SK-N-SH (cell line): ENCODE results near the gene ERMARD. TPM values are rescaled to one million over a fixed set of nuclear protein-coding genes. Genes with fewer than 3 reads are reported as not detected.

ENCODE experiments used
- CTCF ChIA-PET: fragments of 300-600, 350-600 bp; formaldehyde crosslinking; extraction: SDS; loops from one replicate; lab custom pipeline; 2021; lab: Yijun Ruan, JAX
- POLR2A ChIA-PET: fragments of 350-600 bp; sonication (Branson Sonifier 250); formaldehyde crosslinking; extraction: SDS; loops from one replicate; lab custom pipeline; 2020; ENCODE audit warnings: antibody characterized with exemption, inconsistent platforms; lab: Yijun Ruan, JAX
- DNase-seq: peaks from one replicate; pipeline ENCODE4 v3.0.0; 2012
- H2AFZ ChIP-seq: fragments of 200-600 bp; sonication (generic); 2 replicates; pipeline ENCODE4 v1.8.1; 2016; ENCODE audit warnings: antibody characterized with exemption, mild to moderate bottlenecking, low read depth
- H3F3A ChIP-seq: fragments of 200-600 bp; sonication (generic); replicated peaks from 2 replicates; pipeline ENCODE3; 2016; ENCODE audit warnings: antibody characterized with exemption, mild to moderate bottlenecking; ENCODE audit not compliant: insufficient read depth
- H3K27ac ChIP-seq, 2 experiments: fragments of 200-500 bp in 1 of 2; fragments of 200-600 bp in 1 of 2; sonication (Bioruptor generic) in 1 of 2; sonication (generic), shearing (Covaris generic) in 1 of 2; 2 replicates each; pipeline versions ENCODE4 v1.5.1 to v1.6.1; 2014 to 2016; ENCODE audit warnings: low read depth in 2 of 2, inconsistent platforms in 1 of 2, low read length in 1 of 2, mild to moderate bottlenecking in 1 of 2, mixed read lengths in 1 of 2
- H3K27me3 ChIP-seq: fragments of 200-600 bp; sonication (generic), shearing (Covaris generic); 2 replicates; pipeline ENCODE4 v1.6.1; 2016; ENCODE audit warnings: mixed run types; ENCODE audit not compliant: insufficient read depth
- H3K36me3 ChIP-seq, 2 experiments: fragments of 200-500 bp in 1 of 2; fragments of 200-600 bp in 1 of 2; sonication (Bioruptor generic) in 1 of 2; sonication (generic) in 1 of 2; replicated peaks in 1 of 2; 2 replicates each; pipeline versions ENCODE3 to v1.5.1; 2014 to 2016; ENCODE audit warnings: low read length in 1 of 2, mild to moderate bottlenecking in 1 of 2; ENCODE audit not compliant: insufficient read depth in 2 of 2, control insufficient read depth in 1 of 2
- H3K4me1 ChIP-seq, 2 experiments: fragments of 200-500 bp in 1 of 2; fragments of 200-600 bp in 1 of 2; sonication (Bioruptor generic) in 1 of 2; sonication (generic), shearing (Covaris generic) in 1 of 2; 2 replicates each; pipeline versions ENCODE4 v1.5.1 to v1.6.1; 2014 to 2016; ENCODE audit warnings: low read depth in 1 of 2, low read length in 1 of 2, mixed run types in 1 of 2; ENCODE audit not compliant: insufficient read depth in 2 of 2, control insufficient read depth in 1 of 2
- H3K4me2 ChIP-seq: fragments of 200-600 bp; sonication (generic), shearing (Covaris generic); 2 replicates; pipeline ENCODE4 v1.6.1; 2017; ENCODE audit warnings: mixed run types
- H3K4me3 ChIP-seq, 2 experiments: fragments of 200-500 bp in 1 of 2; fragments of 200-600 bp in 1 of 2; sonication (Bioruptor generic) in 1 of 2; sonication (generic), shearing (Covaris generic) in 1 of 2; 2 replicates each; pipeline versions ENCODE4 v1.5.1 to v1.8.1; 2014 to 2016; ENCODE audit warnings: low read depth in 2 of 2, inconsistent platforms in 1 of 2, low read length in 1 of 2, mild to moderate bottlenecking in 1 of 2, mixed read lengths in 1 of 2, moderate library complexity in 1 of 2
- H3K79me2 ChIP-seq: fragments of 200-600 bp; sonication (generic); 2 replicates; pipeline ENCODE4 v1.8.1; 2017; ENCODE audit warnings: mild to moderate bottlenecking; ENCODE audit not compliant: insufficient read depth
- H3K9ac ChIP-seq: fragments of 200-600 bp; sonication (generic); 2 replicates; pipeline ENCODE4 v1.6.1; 2017; ENCODE audit warnings: mixed run types
- H3K9me2 ChIP-seq: fragments of 200-600 bp; sonication (generic); 2 replicates; pipeline ENCODE4 v1.6.1; 2017; ENCODE audit warnings: mixed run types
- H3K9me3 ChIP-seq: fragments of 200-600 bp; sonication (generic); 2 replicates; pipeline ENCODE4 v1.6.1; 2017; ENCODE audit warnings: mixed run types, mild to moderate bottlenecking, moderate library complexity
- H4K20me1 ChIP-seq: fragments of 200-600 bp; sonication (generic); 2 replicates; pipeline ENCODE4 v1.6.1; 2017; ENCODE audit warnings: mild to moderate bottlenecking, mixed run types; ENCODE audit not compliant: insufficient read depth
- ELF1 ChIP-seq: IDR thresholded peaks from 2 replicates; pipeline ENCODE4 v1.4.0; 2012
- EP300 ChIP-seq, 2 experiments: IDR thresholded peaks; 2 replicates each; pipeline versions ENCODE4 v1.4.0 to v1.6.1; 2012; ENCODE audit warnings: borderline replicate concordance in 1 of 2, low read depth in 1 of 2, low read length in 1 of 2
- EZH2phosphoT487 ChIP-seq: fragments of 200-600 bp; sonication (generic); IDR thresholded peaks from 2 replicates; pipeline ENCODE4 v1.6.1; 2017; ENCODE audit warnings: low read depth, mixed run types, mild to moderate bottlenecking, antibody characterized with exemption, moderate library complexity, borderline replicate concordance
- FOSL2 ChIP-seq: IDR thresholded peaks from 2 replicates; pipeline ENCODE4 v1.4.0; 2012; ENCODE audit warnings: low read depth, mild to moderate bottlenecking, moderate library complexity, borderline replicate concordance
- FOXJ3 ChIP-seq: sonication (generic); formaldehyde crosslinking; IDR thresholded peaks from 2 replicates; pipeline ENCODE4 v1.5.1; 2020; ENCODE audit warnings: mild to moderate bottlenecking, missing genetic modification reagents
- FOXM1 ChIP-seq: IDR thresholded peaks from 2 replicates; pipeline ENCODE4 v1.4.0; 2012; ENCODE audit warnings: low read depth, mild to moderate bottlenecking
- GABPA ChIP-seq: IDR thresholded peaks from 2 replicates; pipeline ENCODE4 v1.4.0; 2012; ENCODE audit warnings: low read depth, mild to moderate bottlenecking
- GATA2 ChIP-seq: sonication (generic); formaldehyde crosslinking; IDR thresholded peaks from 2 replicates; pipeline ENCODE4 v1.5.0; 2020; ENCODE audit warnings: mild to moderate bottlenecking, missing genetic modification reagents
- JUND ChIP-seq: IDR thresholded peaks from 2 replicates; pipeline ENCODE4 v1.4.0; 2012
- MXI1 ChIP-seq: IDR thresholded peaks from 2 replicates; pipeline ENCODE4 v1.6.1; 2012; ENCODE audit warnings: mild to moderate bottlenecking, low read depth, low read length, improper control_type of control experiment
- NFIC ChIP-seq: IDR thresholded peaks from 2 replicates; pipeline ENCODE4 v1.4.0; 2012; ENCODE audit warnings: borderline replicate concordance
- NRF1 ChIP-seq: IDR thresholded peaks from 2 replicates; pipeline ENCODE4 v1.6.1; 2012; ENCODE audit warnings: low read depth, mild to moderate bottlenecking, low read length
- POLR2AphosphoS5 ChIP-seq: IDR thresholded peaks from 2 replicates; pipeline ENCODE4 v1.6.1; 2012; ENCODE audit warnings: low read depth, low read length
- RAD21 ChIP-seq: IDR thresholded peaks from 2 replicates; pipeline ENCODE4 v1.6.1; 2012; ENCODE audit warnings: mild to moderate bottlenecking, low read length
- RCOR1 ChIP-seq: fragments of 150-350 bp; IDR thresholded peaks from 2 replicates; pipeline ENCODE4 v1.6.1; 2017; ENCODE audit warnings: antibody characterized with exemption, low read length
- RFX5 ChIP-seq: IDR thresholded peaks from 2 replicates; pipeline ENCODE4 v1.6.1; 2012; ENCODE audit warnings: mild to moderate bottlenecking, improper control_type of control experiment, low read length
- RXRA ChIP-seq: IDR thresholded peaks from 2 replicates; pipeline ENCODE4 v1.4.0; 2012; ENCODE audit warnings: low read depth, mild to moderate bottlenecking, borderline replicate concordance
- SMC3 ChIP-seq: IDR thresholded peaks from 2 replicates; pipeline ENCODE4 v1.6.1; 2012; ENCODE audit warnings: low read depth, low read length, improper control_type of control experiment
- TAF1 ChIP-seq: IDR thresholded peaks from 2 replicates; pipeline ENCODE4 v1.6.1; 2012; ENCODE audit warnings: low read depth, mild to moderate bottlenecking, low read length, moderate library complexity, borderline replicate concordance
- TCF12 ChIP-seq: IDR thresholded peaks from 2 replicates; pipeline ENCODE4 v1.4.0; 2012
- YY1 ChIP-seq: IDR thresholded peaks from 2 replicates; pipeline ENCODE4 v1.4.0; 2012; ENCODE audit warnings: low read depth, mild to moderate bottlenecking
- WGBS: methylation state at CpG from one replicate; pipeline ENCODE4 v1.1.6; 2017; ENCODE audit warnings: low lambda C conversion rate; 5-methylcytosine and 5-hydroxymethylcytosine counted together
- polyA plus RNA-seq, 3 experiments: library from polyadenylated mRNA; depleted of rRNA; stranded (reverse); fragments of >200 nt; gene quantifications; 2 replicates each; pipeline ENCODE4 v1.2.3, GENCODE V29; 2012
- TF ChIP-seq, protein P1 (sequence below): IDR thresholded peaks from 2 replicates; pipeline ENCODE4 v1.6.1; 2012; ENCODE audit warnings: mild to moderate bottlenecking, low read depth, low read length, moderate library complexity
- TF ChIP-seq, protein P2 (sequence below): fragments of 150-350 bp; IDR thresholded peaks from 2 replicates; pipeline ENCODE4 v1.6.1; 2016; ENCODE audit warnings: mild to moderate bottlenecking, low read depth, low read length

The ERMARD gene
- polyA plus RNA-seq, 1 of the 3 experiments (the other 2 are of a cell fraction): 43.2 TPM

DNA sequence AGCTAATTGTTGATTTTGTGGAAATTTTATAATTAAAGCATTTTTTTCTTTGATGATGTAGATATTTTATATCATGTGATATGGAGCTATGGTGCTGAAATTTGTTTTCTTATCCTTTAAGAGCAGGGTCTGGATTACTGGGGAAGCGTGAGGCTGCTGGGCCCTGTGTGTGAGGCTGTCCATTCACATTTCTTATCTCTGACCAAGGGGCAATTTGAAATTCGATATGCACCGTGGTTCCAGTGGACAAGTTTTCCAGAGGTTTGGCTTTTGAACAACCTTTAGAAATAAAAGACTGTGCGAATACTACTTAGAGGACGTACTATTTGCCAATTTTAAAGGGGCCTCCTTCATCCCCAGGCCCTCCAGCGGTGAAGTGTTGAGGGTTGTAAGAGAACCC, 3.7 kb downstream of the ERMARD start:
- DNase-seq: no peak
- H3K27ac ChIP-seq: no peak overlapping the region
- H3K9me2 ChIP-seq: no peaks in the 10 kb centered on the region
- H3K4me1 ChIP-seq: peaks cover 7 to 10% of the 10 kb centered on the region in 2 experiments; a peak in 3 of 4 replicates
- H3K36me3 ChIP-seq: peaks cover 9 to 41% of the 10 kb centered on the region in 2 experiments
- 92% methylated on average over 6 of the region's 6 CpGs for WGBS
- H3K27me3 ChIP-seq: no peaks in the 10 kb centered on the region
- peaks cover 32% of the 10 kb centered on the region for H3K79me2 ChIP-seq
- H3K4me3 ChIP-seq: no peak overlapping the region
- ChIA-PET POLR2A (no interaction called here), CTCF (interaction anchor here (1.8 kb wide), 1 partner anchor 35 kb away, joined by 8 read pairs; no protein-coding TSS in a partner anchor)
- H3K9me3 ChIP-seq: no peaks in the 10 kb centered on the region
- no peaks in the 10 kb centered on the region for H4K20me1 ChIP-seq
- no peak overlapping the region for H3K9ac ChIP-seq
- TF ChIP-seq RCOR1 (no peak), TAF1 (no peak), JUND (no peak), YY1 (no peak), GATA2 (CRISPR knock-in tag) (no peak), FOSL2 (no peak), RAD21 (no peak), TCF12 (no peak), ELF1 (no peak), NRF1 (no peak), EZH2phosphoT487 (no peak), FOXM1 (no peak), FOXJ3 (CRISPR knock-in tag) (no peak), MXI1 (no peak), RFX5 (no peak), EP300 (IDR thresholded peaks at IDR 0.05; ENCODE audit: borderline replicate concordance in 1 of 2, low read depth in 1 of 2, low read length in 1 of 2) (no peak), SMC3 (no peak), GABPA (no peak)
- no peak overlapping the region for H3K4me2 ChIP-seq
- H3F3A ChIP-seq: no peaks in the 10 kb centered on the region
- H2AFZ ChIP-seq: no peak overlapping the region

DNA sequence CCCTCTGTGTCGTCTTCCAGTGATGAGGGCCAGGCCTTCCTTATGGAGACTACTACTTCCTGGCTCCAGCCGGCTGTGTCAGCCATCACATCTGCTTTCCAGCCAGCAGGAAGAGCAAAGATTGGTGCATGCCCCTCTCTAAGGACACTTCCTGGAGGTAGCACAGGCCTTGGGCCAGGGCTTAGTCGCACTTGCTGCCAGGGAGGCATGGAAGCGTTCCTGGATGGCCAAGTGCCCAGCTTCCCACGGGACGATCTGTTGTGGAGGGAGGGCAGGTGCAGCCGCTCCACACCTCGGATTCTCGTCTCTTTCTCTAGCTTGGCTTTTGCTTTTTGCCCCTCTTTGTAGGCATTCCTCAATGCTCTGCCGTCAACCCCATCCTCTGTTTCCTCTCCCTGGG, 11.9 kb downstream of the ERMARD start:
- Histone ChIP-seq H3F3A (no peaks in the 10 kb centered on the region), H3K9me3 (no peaks in the 10 kb centered on the region), H3K9me2 (no peaks in the 10 kb centered on the region), H3K27me3 (no peaks in the 10 kb centered on the region), H3K79me2 (no peaks in the 10 kb centered on the region), H3K4me1 (no peaks in the 10 kb centered on the region), H3K4me3 (no peak overlapping the region), H3K36me3 (peaks cover 37 to 54% of the 10 kb centered on the region in 2 experiments), H4K20me1 (no peaks in the 10 kb centered on the region), H3K9ac (no peak overlapping the region), H2AFZ (no peak overlapping the region), H3K4me2 (no peak overlapping the region), H3K27ac (no peak overlapping the region)
- CTCF ChIA-PET: no interaction called here
- TF ChIP-seq NFIC (no peak), RXRA (no peak), FOSL2 (no peak), POLR2AphosphoS5 (no peak), RAD21 (no peak), TAF1 (no peak), GATA2 (CRISPR knock-in tag) (no peak), FOXM1 (no peak), RFX5 (no peak), ELF1 (no peak)
- TF ChIP-seq, protein P1, sequence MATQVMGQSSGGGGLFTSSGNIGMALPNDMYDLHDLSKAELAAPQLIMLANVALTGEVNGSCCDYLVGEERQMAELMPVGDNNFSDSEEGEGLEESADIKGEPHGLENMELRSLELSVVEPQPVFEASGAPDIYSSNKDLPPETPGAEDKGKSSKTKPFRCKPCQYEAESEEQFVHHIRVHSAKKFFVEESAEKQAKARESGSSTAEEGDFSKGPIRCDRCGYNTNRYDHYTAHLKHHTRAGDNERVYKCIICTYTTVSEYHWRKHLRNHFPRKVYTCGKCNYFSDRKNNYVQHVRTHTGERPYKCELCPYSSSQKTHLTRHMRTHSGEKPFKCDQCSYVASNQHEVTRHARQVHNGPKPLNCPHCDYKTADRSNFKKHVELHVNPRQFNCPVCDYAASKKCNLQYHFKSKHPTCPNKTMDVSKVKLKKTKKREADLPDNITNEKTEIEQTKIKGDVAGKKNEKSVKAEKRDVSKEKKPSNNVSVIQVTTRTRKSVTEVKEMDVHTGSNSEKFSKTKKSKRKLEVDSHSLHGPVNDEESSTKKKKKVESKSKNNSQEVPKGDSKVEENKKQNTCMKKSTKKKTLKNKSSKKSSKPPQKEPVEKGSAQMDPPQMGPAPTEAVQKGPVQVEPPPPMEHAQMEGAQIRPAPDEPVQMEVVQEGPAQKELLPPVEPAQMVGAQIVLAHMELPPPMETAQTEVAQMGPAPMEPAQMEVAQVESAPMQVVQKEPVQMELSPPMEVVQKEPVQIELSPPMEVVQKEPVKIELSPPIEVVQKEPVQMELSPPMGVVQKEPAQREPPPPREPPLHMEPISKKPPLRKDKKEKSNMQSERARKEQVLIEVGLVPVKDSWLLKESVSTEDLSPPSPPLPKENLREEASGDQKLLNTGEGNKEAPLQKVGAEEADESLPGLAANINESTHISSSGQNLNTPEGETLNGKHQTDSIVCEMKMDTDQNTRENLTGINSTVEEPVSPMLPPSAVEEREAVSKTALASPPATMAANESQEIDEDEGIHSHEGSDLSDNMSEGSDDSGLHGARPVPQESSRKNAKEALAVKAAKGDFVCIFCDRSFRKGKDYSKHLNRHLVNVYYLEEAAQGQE: no peak
- TF ChIP-seq, protein P2, sequence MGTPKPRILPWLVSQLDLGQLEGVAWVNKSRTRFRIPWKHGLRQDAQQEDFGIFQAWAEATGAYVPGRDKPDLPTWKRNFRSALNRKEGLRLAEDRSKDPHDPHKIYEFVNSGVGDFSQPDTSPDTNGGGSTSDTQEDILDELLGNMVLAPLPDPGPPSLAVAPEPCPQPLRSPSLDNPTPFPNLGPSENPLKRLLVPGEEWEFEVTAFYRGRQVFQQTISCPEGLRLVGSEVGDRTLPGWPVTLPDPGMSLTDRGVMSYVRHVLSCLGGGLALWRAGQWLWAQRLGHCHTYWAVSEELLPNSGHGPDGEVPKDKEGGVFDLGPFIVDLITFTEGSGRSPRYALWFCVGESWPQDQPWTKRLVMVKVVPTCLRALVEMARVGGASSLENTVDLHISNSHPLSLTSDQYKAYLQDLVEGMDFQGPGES: no peak
- POLR2A ChIA-PET: interaction anchor here (0.6 kb wide), 1 partner anchor 617 kb away, joined by 3 read pairs; no protein-coding TSS in a partner anchor
- WGBS: 93% methylated on average over 8 of the region's 10 CpGs
- DNase-seq: no peak
